Measurements from ENCODE around the gene DCLK1.

DNA sequence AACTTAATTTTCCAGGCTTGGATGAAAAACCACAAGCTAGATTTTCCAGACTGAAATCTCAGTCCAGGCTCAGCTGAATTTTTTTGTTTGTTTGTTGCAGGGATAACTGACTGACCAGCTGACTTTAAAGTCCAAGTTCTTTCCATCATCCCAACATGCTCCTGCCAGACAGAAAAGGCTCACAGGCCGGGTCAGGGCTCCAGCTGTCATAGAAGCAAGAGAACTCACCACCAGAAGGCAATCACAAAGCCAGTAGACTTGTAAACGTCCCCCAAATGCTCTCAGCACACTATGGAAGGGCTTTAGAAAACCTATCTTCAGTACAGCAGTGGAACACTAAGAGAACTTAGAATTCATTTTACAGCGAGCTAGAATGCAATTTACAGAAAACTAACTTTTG, 25.5 kb downstream of the DCLK1 start:
- TF ChIP-seq CTCF (IDR thresholded peaks at IDR 0.05) (no peak), POLR2A (IDR thresholded peaks at IDR 0.05) (no peak)

All from right lobe of liver (tissue), 4 donors.